ENCODE results near the gene TOMM70.

The TOMM70 gene

GRCh38 chr3:100317912-100318311 lies 83.0 kb downstream of the TOMM70 start:
- DNase-seq (ENCODE audit: low read depth), result no peak
- no peak overlapping the region for H3K4me3 ChIP-seq (ENCODE audit: control insufficient read depth, low read depth, low read length)
- TF ChIP-seq CTCF (IDR thresholded peaks at IDR 0.05; ENCODE audit: control insufficient read depth, insufficient read depth, low read depth, low read length, missing control alignments), result no peak

- DNase-seq (ENCODE audit: low read depth), result peak; percentile 18
- no peak overlapping the region for H3K4me3 ChIP-seq (ENCODE audit: control insufficient read depth, low read depth, low read length)
- TF ChIP-seq CTCF (IDR thresholded peaks at IDR 0.05; ENCODE audit: control insufficient read depth, insufficient read depth, low read depth, low read length, missing control alignments), result peak; percentile 68
Measured at GRCh38 chr3:100316641-100317069, 84.2 kb downstream of the TOMM70 start.
